ENCODE data around the gene ARHGEF6. TPM values are rescaled to one million over a fixed set of nuclear protein-coding genes. Genes with fewer than 3 reads are reported as not detected.
"Not testable (repeated sequence)": the region's sequence is repeated elsewhere in the genome, so short reads cannot be mapped to it uniquely, and the experiment has no call there.

The ARHGEF6 gene
- total RNA-seq, 1 donor from 2014 or later: 77.9 TPM

- intact Hi-C loops (cut with micrococcal nuclease): loop anchor here (2.0 to 5.0 kb wide), 2 partner anchors 30 to 37 kb away; partner anchors contain the start of gene ARHGEF6
- H3K4me3 Mint-ChIP-seq (ENCODE audit: low read depth): peak overlapping the region; percentile 49
- no peaks in the 10 kb centered on the region for H3K9me3 Mint-ChIP-seq
- peaks cover 58% of the 10 kb centered on the region for H3K36me3 Mint-ChIP-seq (ENCODE audit: low read depth)
- peaks cover 36% of the 10 kb centered on the region for H3K4me1 Mint-ChIP-seq (ENCODE audit: low read depth)
- DNase-seq (ENCODE audit: low spot score): peak; percentile 7
- no peaks in the 10 kb centered on the region for H3K27me3 Mint-ChIP-seq (ENCODE audit: low read depth)
- peak overlapping the region; percentile 91 for H3K27ac Mint-ChIP-seq
Observed at GRCh38 chrX:136810493-136810892, 29.8 kb upstream of the ARHGEF6 start.

DNA sequence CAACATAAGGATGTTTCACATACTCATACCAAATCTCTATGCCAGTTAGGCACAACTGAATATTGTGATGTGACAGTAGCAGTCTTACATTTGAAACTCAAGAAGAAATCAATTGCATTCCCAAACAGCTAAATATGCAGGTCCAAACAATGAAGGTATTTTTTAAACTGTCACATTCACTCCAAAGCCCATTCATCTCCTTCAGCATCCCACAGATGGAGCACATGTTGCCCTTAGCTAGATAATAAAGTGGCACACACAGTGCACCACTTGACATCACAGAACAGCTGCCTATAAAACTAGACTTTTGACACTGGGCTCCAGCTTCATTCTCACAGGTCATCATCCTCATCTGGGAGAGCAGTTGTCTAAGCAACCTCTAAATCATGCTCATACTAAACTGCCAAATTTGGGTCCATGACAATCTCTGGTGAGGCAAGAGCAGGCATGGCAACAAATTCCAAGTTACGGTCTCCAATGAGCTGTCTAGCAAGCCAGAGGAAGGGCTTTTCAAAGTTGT lies 26.2 kb upstream of the ARHGEF6 start:
- Mint-ChIP-seq H3K9me3 (no peaks in the 10 kb centered on the region), H3K4me3 (ENCODE audit: low read depth) (no peak overlapping the region), H3K4me1 (ENCODE audit: low read depth) (peaks cover 38% of the 10 kb centered on the region), H3K36me3 (ENCODE audit: low read depth) (peaks cover 62% of the 10 kb centered on the region), H3K27ac (no peak overlapping the region), H3K27me3 (ENCODE audit: low read depth) (no peaks in the 10 kb centered on the region)
- no peak for DNase-seq (ENCODE audit: low spot score)
- intact Hi-C loops (cut with micrococcal nuclease): no loop called here

GRCh38 chrX:136802515-136802914 lies 21.8 kb upstream of the ARHGEF6 start:
- H3K27ac Mint-ChIP-seq: no peak overlapping the region
- H3K27me3 Mint-ChIP-seq (ENCODE audit: low read depth): no peaks in the 10 kb centered on the region
- H3K4me3 Mint-ChIP-seq (ENCODE audit: low read depth): no peak overlapping the region
- peaks cover 33% of the 10 kb centered on the region for H3K4me1 Mint-ChIP-seq (ENCODE audit: low read depth)
- H3K9me3 Mint-ChIP-seq: no peaks in the 10 kb centered on the region
- intact Hi-C loops (cut with micrococcal nuclease): no loop called here
- H3K36me3 Mint-ChIP-seq (ENCODE audit: low read depth): peaks cover 46% of the 10 kb centered on the region
- DNase-seq (ENCODE audit: low spot score): no peak

DNA sequence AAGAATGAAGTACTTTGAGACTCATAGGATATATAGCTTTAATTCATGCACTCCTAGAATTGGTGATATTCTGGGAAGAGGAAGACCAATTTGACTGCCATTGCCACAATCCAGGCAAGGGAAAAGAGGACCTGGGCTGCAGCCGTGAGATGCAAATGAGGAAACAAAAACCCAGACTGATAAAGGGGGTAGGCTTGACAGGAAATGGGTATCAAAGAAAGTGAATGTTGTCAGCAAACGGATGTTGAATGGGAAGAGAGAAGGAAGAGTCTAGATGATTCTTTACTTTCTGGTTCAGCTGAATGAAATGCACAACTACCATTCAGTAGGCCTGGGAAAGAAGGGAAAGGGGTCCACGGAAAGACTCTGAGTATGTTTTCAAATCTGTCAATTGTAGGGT lies 17.1 kb upstream of the ARHGEF6 start:
- Mint-ChIP-seq H3K9me3 (peaks cover 12% of the 10 kb centered on the region), H3K36me3 (ENCODE audit: low read depth) (peaks cover 13% of the 10 kb centered on the region), H3K27me3 (ENCODE audit: low read depth) (no peaks in the 10 kb centered on the region), H3K4me3 (ENCODE audit: low read depth) (no peak overlapping the region), H3K4me1 (ENCODE audit: low read depth) (peaks cover 22% of the 10 kb centered on the region), H3K27ac (no peak overlapping the region)
- intact Hi-C loops (cut with micrococcal nuclease): no loop called here
- no peak for DNase-seq (ENCODE audit: low spot score)

DNA sequence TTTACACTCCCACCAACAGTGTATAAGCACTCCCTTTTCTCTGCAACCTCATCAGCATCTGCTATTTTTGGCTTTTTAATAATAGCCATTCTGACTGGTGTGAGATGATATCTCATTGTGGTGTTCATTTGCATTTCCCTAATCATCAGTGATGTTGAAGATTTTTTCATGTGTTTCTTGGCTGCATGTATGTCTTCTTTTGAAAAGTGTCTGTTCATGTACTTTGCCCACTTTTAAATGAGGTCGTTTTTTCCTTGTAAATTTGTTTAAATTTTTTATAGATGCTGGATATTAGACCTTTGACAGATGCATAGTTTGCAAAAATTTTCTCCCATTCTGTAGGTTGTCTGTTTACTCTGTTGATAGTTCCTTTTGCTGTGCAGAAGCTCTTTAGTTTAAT lies 14.4 kb upstream of the ARHGEF6 start:
- H3K9me3 Mint-ChIP-seq: peaks cover 12% of the 10 kb centered on the region
- H3K27ac Mint-ChIP-seq; H3K4me3 Mint-ChIP-seq (ENCODE audit: low read depth); intact Hi-C loops (cut with micrococcal nuclease); H3K27me3 Mint-ChIP-seq (ENCODE audit: low read depth); H3K36me3 Mint-ChIP-seq (ENCODE audit: low read depth); DNase-seq (ENCODE audit: low spot score): not testable (repeated sequence)
- H3K4me1 Mint-ChIP-seq (ENCODE audit: low read depth): peaks cover 15% of the 10 kb centered on the region

DNA sequence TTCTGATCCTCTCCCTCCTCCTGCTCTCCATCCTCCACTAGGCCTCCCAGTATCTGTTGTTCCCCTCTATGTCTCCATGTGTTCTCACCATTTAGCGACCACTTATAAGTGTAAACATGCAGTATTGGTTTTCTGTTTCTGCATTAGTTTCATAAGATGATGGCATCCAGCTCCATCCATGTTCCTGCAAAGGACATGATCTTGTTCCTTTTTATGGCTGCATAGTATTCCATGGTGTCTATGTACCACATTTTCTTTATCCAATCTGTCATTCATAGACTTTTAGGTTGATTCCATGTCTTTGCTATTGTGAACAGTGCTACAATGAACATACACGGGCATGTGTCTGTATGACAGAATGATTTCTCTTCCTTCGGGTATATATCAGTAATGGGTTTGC lies 13.9 kb upstream of the ARHGEF6 start:
- H3K9me3 Mint-ChIP-seq: peaks cover 12% of the 10 kb centered on the region
- not testable (repeated sequence) for H3K27ac Mint-ChIP-seq

DNA sequence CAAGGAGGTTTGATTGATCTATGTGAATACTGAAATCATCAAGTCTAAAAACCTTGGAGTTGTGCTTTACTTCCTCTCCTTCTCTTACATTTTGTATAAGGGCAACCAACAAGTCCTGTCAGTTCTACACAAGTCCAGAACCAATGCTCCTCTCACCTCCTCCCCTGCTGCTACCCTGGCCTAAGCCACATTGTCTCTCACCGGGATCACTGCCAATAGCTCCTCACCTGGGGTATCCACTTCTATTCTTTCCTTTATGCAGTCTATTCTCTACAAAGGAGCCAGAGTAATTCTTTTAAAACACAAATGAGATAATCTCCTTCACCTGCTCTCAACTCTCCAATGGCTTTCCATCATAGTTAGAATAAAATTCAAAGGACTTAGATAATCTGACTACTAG lies 13.3 kb upstream of the ARHGEF6 start:
- intact Hi-C loops (cut with micrococcal nuclease): no loop called here
- Mint-ChIP-seq H3K9me3 (peaks cover 12% of the 10 kb centered on the region), H3K4me1 (ENCODE audit: low read depth) (peaks cover 17% of the 10 kb centered on the region), H3K4me3 (ENCODE audit: low read depth) (no peak overlapping the region), H3K36me3 (ENCODE audit: low read depth) (peaks cover 6% of the 10 kb centered on the region), H3K27me3 (ENCODE audit: low read depth) (no peaks in the 10 kb centered on the region), H3K27ac (no peak overlapping the region)
- DNase-seq (ENCODE audit: low spot score): no peak

More for the DNA sequence above, 13.9 kb upstream of the ARHGEF6 start:
- H3K36me3 Mint-ChIP-seq (ENCODE audit: low read depth); H3K4me3 Mint-ChIP-seq (ENCODE audit: low read depth); DNase-seq (ENCODE audit: low spot score); intact Hi-C loops (cut with micrococcal nuclease); H3K27me3 Mint-ChIP-seq (ENCODE audit: low read depth): not testable (repeated sequence)
- H3K4me1 Mint-ChIP-seq (ENCODE audit: low read depth): peaks cover 15% of the 10 kb centered on the region

DNA sequence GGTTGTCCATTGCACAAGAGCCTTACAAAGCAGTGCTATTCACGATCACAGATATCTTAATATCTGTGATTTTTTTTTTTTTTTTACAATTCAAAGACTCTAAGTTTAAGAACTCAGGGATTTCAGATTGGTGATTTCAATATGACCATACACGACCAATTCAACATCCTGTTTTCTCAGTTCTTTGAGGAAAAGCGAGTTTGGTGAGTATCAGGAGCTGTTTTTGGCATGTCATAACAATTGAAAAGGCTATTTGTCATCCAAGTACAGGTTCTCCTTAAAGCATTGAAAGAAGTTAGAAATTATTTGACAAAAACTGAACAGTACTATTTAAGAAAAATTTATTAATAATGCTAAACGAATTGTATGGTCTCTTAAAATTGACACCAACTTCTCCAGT lies 9.1 kb upstream of the ARHGEF6 start:
- no peak overlapping the region for H3K4me3 Mint-ChIP-seq (ENCODE audit: low read depth)
- no peak overlapping the region for H3K27ac Mint-ChIP-seq
- H3K27me3 Mint-ChIP-seq (ENCODE audit: low read depth): no peaks in the 10 kb centered on the region
- intact Hi-C loops (cut with micrococcal nuclease): no loop called here
- peaks cover 5% of the 10 kb centered on the region for H3K9me3 Mint-ChIP-seq
- peaks cover 11% of the 10 kb centered on the region for H3K4me1 Mint-ChIP-seq (ENCODE audit: low read depth)
- DNase-seq (ENCODE audit: low spot score): no peak
- H3K36me3 Mint-ChIP-seq (ENCODE audit: low read depth): peaks cover under 1% of the 10 kb centered on the region

- H3K4me3 Mint-ChIP-seq (ENCODE audit: low read depth): no peak overlapping the region
- peaks cover 5% of the 10 kb centered on the region for H3K36me3 Mint-ChIP-seq (ENCODE audit: low read depth)
- no peaks in the 10 kb centered on the region for H3K27me3 Mint-ChIP-seq (ENCODE audit: low read depth)
- no peaks in the 10 kb centered on the region for H3K9me3 Mint-ChIP-seq
- intact Hi-C loops (cut with micrococcal nuclease): loop anchor here (5.0 kb wide), 2 partner anchors 67 to 83 kb away; no protein-coding TSS in a partner anchor
- no peak for DNase-seq (ENCODE audit: low spot score)
- peaks cover 40% of the 10 kb centered on the region for H3K4me1 Mint-ChIP-seq (ENCODE audit: low read depth)
- peak overlapping the region; percentile 12 for H3K27ac Mint-ChIP-seq
Observed at GRCh38 chrX:136784231-136784630, 3.5 kb upstream of the ARHGEF6 start.

GRCh38 chrX:136783159-136783558 lies 2.4 kb upstream of the ARHGEF6 start:
- Mint-ChIP-seq H3K36me3 (ENCODE audit: low read depth) (peaks cover 13% of the 10 kb centered on the region), H3K4me3 (ENCODE audit: low read depth) (no peak overlapping the region), H3K9me3 (no peaks in the 10 kb centered on the region), H3K27ac (peak overlapping the region; percentile 58), H3K4me1 (ENCODE audit: low read depth) (peaks cover 40% of the 10 kb centered on the region), H3K27me3 (ENCODE audit: low read depth) (no peaks in the 10 kb centered on the region)
- intact Hi-C loops (cut with micrococcal nuclease): loop anchor here (5.0 kb wide), 2 partner anchors 66 to 84 kb away; no protein-coding TSS in a partner anchor
- DNase-seq (ENCODE audit: low spot score): no peak

DNA sequence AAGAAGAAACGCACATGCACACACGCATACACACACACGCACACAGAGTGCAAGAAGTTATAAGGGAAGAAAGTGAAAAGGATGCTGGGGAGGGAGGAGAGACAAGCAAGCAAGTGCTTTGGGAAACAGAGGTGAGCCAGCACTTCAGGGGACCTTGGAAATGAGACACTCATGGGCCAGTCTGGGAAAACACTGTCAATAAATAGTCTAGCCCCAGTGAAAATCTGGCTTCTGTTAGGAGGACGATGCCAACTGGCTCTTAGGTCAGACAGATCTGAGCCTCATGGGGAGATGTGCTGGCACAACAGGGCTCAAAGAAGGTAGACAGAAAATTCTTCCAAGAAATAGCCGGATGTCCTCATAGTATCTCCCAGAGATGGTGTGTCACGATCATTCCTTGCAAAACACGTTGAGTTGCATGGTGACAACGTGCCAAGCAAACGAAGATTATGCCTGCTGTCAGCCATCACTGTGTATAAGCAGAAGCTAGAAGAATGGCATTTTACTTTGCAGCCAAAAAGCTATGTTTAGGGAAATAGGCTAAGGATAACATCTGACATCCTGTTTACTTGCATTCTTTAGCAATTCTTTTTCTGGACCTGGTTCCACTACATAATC lies 557 bp upstream of the ARHGEF6 start:
- Mint-ChIP-seq H3K9me3 (no peaks in the 10 kb centered on the region), H3K4me3 (ENCODE audit: low read depth) (peak overlapping the region; percentile 90), H3K36me3 (ENCODE audit: low read depth) (peaks cover 28% of the 10 kb centered on the region), H3K4me1 (ENCODE audit: low read depth) (peaks cover 51% of the 10 kb centered on the region), H3K27me3 (ENCODE audit: low read depth) (no peaks in the 10 kb centered on the region), H3K27ac (peak overlapping the region; percentile 97)
- no peak for DNase-seq (ENCODE audit: low spot score)
- intact Hi-C loops (cut with micrococcal nuclease): loop anchor here (2.0 to 5.0 kb wide), 3 partner anchors 30 to 86 kb away; no protein-coding TSS in a partner anchor

- no peak for DNase-seq (ENCODE audit: low spot score)
- no peaks in the 10 kb centered on the region for H3K27me3 Mint-ChIP-seq (ENCODE audit: low read depth)
- H3K9me3 Mint-ChIP-seq: no peaks in the 10 kb centered on the region
- H3K36me3 Mint-ChIP-seq (ENCODE audit: low read depth): peaks cover 36% of the 10 kb centered on the region
- H3K27ac Mint-ChIP-seq: peak overlapping the region; percentile 97
- peak overlapping the region; percentile 90 for H3K4me3 Mint-ChIP-seq (ENCODE audit: low read depth)
- intact Hi-C loops (cut with micrococcal nuclease): loop anchor here (1.0 to 5.0 kb wide), 5 partner anchors 12 to 87 kb away; no protein-coding TSS in a partner anchor
- peaks cover 61% of the 10 kb centered on the region for H3K4me1 Mint-ChIP-seq (ENCODE audit: low read depth)
Observed at GRCh38 chrX:136780241-136780640, 491 bp downstream of the ARHGEF6 start.

DNA sequence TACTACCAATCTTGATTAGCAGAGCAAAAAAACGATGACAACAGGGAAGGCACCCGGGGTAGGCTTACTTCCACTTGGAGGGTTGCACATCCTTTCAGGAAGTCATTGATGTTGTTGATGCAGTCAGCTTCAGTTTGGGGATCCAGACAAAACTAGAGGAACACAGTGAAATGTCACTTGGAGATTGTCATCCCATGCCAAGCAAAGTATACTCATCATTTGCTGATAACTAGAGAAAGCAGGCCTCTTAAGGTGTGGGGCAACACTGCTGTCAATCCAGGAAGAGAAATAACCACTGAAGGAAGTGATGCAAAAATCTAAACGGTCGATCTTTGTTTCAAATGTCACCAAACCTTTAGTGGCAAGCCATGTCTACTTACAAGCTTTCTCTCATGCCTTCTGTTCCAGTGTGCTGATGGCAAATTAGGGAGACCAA lies 1.4 kb downstream of the ARHGEF6 start:
- Mint-ChIP-seq H3K27me3 (ENCODE audit: low read depth) (no peaks in the 10 kb centered on the region), H3K4me1 (ENCODE audit: low read depth) (peaks cover 65% of the 10 kb centered on the region), H3K36me3 (ENCODE audit: low read depth) (peaks cover 44% of the 10 kb centered on the region), H3K27ac (peak overlapping the region; percentile 97), H3K9me3 (no peaks in the 10 kb centered on the region), H3K4me3 (ENCODE audit: low read depth) (peak overlapping the region; percentile 90)
- DNase-seq (ENCODE audit: low spot score): no peak
- intact Hi-C loops (cut with micrococcal nuclease): loop anchor here (2.0 to 5.0 kb wide), 4 partner anchors 15 to 158 kb away; no protein-coding TSS in a partner anchor

Data from activated T-helper 2 cell treated with anti-CD3 and anti-CD28 coated beads, Interferon-gamma antibody, Interleukin-2, Interleukin-4, amounts not matched to agents 10 μg/mL and 5 μg/mL and 100 μg/mL, durations not matched to agents 14 hours and 24 hours and 36 hours (primary cell).